Jurkat, Clone E6-1 (cell line): Measurements from ENCODE around the gene HPGD.
"Not testable (repeated sequence)": the region's sequence is repeated elsewhere in the genome, so short reads cannot be mapped to it uniquely, and the experiment has no call there.

Source experiments
- DNase-seq: peaks from one replicate; pipeline ENCODE4 v3.0.0-alpha.2; 2011; ENCODE audit warnings: low read depth, low spot score
- H3K4me3 ChIP-seq: 2 replicates; pipeline ENCODE4 v1.5.1; 2011; ENCODE audit warnings: mild to moderate bottlenecking, low read length, control low read depth, moderate library complexity

Gene HPGD

GRCh38 chr4:174488368-174488767 is 33.9 kb downstream of the HPGD start:
- not testable (repeated sequence) for DNase-seq, H3K4me3 ChIP-seq

GRCh38 chr4:174485025-174485424 is 37.3 kb downstream of the HPGD start:
- no peak for DNase-seq
- H3K4me3 ChIP-seq: no peak overlapping the region

- DNase-seq: no peak
- no peak overlapping the region for H3K4me3 ChIP-seq
These were observed 38.5 kb downstream of the HPGD start for GRCh38 chr4:174483792-174484191.

GRCh38 chr4:174479140-174479539 is 43.1 kb downstream of the HPGD start:
- no peak for DNase-seq
- H3K4me3 ChIP-seq: no peak overlapping the region

- DNase-seq: no peak
- H3K4me3 ChIP-seq: no peak overlapping the region
These were observed 46.8 kb downstream of the HPGD start for GRCh38 chr4:174475528-174475927.

- H3K4me3 ChIP-seq: no peak overlapping the region
- no peak for DNase-seq
These were observed 47.7 kb downstream of the HPGD start for GRCh38 chr4:174474457-174475075.

- H3K4me3 ChIP-seq: no peak overlapping the region
- no peak for DNase-seq
These were observed 55.2 kb downstream of the HPGD start for GRCh38 chr4:174467107-174467506.

GRCh38 chr4:174464949-174465348 is 57.3 kb downstream of the HPGD start:
- no peak for DNase-seq
- H3K4me3 ChIP-seq: no peak overlapping the region

- DNase-seq: no peak
- H3K4me3 ChIP-seq: no peak overlapping the region
These were observed 60.7 kb downstream of the HPGD start for GRCh38 chr4:174461466-174462106.

- no peak overlapping the region for H3K4me3 ChIP-seq
- no peak for DNase-seq
These were observed 61.6 kb downstream of the HPGD start for GRCh38 chr4:174460684-174461083.

GRCh38 chr4:174457468-174457867 is 64.8 kb downstream of the HPGD start:
- DNase-seq: no peak
- H3K4me3 ChIP-seq: no peak overlapping the region

- DNase-seq: no peak
- no peak overlapping the region for H3K4me3 ChIP-seq
These were observed 67.3 kb downstream of the HPGD start for GRCh38 chr4:174454815-174455473.

- DNase-seq: no peak
- H3K4me3 ChIP-seq: no peak overlapping the region
These were observed 70.5 kb downstream of the HPGD start for GRCh38 chr4:174451718-174452296.

GRCh38 chr4:174450786-174451125 is 71.5 kb downstream of the HPGD start:
- no peak overlapping the region for H3K4me3 ChIP-seq
- no peak for DNase-seq

- H3K4me3 ChIP-seq: no peak overlapping the region
- DNase-seq: no peak
These were observed 72.1 kb downstream of the HPGD start for GRCh38 chr4:174449944-174450785.

GRCh38 chr4:174449152-174449551 is 73.1 kb downstream of the HPGD start:
- H3K4me3 ChIP-seq: no peak overlapping the region
- DNase-seq: no peak

GRCh38 chr4:174444390-174444789 is 77.9 kb downstream of the HPGD start:
- no peak for DNase-seq
- H3K4me3 ChIP-seq: no peak overlapping the region
